Amniotic epithelial cell (primary cell): Measurements from ENCODE around the gene KIF23.
"Not testable (repeated sequence)": the region's sequence is repeated elsewhere in the genome, so short reads cannot be mapped to it uniquely, and the experiment has no call there.

ENCODE experiments used
- DNase-seq: peaks from one replicate; pipeline ENCODE4 v3.0.0-alpha.2; 2010; ENCODE audit warnings: low read depth

KIF23 gene

GRCh38 chr15:69413822-69414700 is at the start of gene KIF23:
Gene KIF23 (plus strand): TSS chr15:69414349. CDS start chr15:69414466, 117 bp downstream.
- peak; percentile 91 for DNase-seq

DNA sequence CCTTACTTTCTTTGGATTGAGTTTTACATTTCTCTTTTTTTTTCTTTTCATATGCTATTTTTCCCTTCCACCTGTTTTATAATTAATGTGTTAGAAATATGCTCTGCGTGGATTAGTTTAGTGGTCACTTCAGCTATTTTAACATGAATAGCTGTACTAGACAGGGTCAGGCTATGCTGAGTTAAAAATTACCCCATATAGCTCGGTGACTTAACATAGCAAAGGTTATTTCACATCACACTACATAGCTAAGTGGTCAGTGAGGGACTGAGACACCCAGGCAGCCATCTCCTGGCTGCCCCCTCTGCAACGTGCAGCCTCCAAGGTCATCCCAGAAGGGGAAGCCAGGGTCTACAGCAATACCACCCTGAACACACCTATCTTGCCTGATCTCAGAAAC is 46.9 kb upstream of the KIF23 start:
- DNase-seq = no peak

GRCh38 chr15:69369631-69370030 is 44.5 kb upstream of the KIF23 start:
- no peak for DNase-seq

DNA sequence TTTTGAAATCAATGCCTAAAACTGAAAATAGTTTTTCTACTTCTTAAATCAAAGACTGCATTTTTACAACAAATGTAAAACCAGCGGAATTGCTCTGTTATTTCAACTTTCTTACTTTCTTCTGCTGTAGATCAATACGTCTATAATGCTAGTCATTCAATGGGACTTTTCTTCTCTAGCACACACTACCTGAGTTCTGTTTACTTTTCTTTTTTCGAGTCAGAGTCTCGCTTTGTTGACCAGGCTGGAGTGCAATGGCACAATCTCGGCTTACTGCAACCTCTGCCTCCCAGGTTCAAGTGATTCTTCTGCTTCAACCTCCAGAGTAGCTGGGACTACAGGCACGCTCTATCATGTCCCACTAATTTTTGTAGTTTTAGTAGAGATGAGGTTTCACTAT is 40.7 kb upstream of the KIF23 start:
- no peak for DNase-seq

- DNase-seq = no peak
Observed at GRCh38 chr15:69375151-69375790, 38.9 kb upstream of the KIF23 start.

- DNase-seq = no peak
Observed at GRCh38 chr15:69377216-69377970, 36.8 kb upstream of the KIF23 start.

GRCh38 chr15:69380100-69380725 is 33.9 kb upstream of the KIF23 start:
- peak; percentile 33 for DNase-seq

DNA sequence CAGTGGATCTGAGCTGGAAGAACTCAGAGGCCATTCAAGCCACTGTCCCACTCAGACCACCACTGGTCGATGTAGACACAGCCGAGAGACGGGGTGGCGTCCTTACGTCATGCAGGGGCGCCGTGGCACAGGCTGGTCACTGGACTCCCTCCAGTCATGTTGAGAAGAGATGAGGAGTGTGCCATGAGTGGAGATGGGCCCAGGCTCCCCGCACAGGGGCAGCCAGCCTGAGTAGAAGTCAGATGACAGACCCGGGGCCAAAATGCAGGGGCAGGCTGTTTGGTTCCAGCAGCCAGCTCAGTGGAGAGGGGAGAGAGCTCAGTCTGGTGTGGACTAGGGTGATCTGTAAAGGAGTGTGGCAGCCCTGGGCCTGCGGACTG is 33.4 kb upstream of the KIF23 start:
- DNase-seq = no peak

GRCh38 chr15:69382176-69382575 is 32.0 kb upstream of the KIF23 start:
- DNase-seq = not testable (repeated sequence)

DNA sequence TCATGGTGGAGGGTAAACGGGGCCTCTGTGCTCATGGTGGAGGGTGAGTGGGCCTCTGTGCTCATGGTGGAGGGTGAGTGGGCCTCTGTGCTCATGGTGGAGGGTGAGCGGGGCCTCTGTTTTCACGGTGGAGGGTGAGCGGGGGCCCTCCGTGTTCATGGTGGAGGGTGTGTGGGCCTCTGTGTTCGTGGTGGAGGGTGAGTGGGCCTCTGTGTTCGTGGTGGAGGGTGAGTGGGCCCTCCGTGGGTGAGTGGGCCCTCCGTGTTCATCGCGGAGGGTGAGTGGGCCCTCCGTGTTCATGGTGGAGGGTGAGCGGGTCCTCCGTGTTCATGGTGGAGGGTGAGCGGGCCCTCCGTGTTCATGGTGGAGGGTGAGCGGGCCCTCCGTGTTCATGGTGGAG is 30.1 kb upstream of the KIF23 start:
- DNase-seq = not testable (repeated sequence)

DNA sequence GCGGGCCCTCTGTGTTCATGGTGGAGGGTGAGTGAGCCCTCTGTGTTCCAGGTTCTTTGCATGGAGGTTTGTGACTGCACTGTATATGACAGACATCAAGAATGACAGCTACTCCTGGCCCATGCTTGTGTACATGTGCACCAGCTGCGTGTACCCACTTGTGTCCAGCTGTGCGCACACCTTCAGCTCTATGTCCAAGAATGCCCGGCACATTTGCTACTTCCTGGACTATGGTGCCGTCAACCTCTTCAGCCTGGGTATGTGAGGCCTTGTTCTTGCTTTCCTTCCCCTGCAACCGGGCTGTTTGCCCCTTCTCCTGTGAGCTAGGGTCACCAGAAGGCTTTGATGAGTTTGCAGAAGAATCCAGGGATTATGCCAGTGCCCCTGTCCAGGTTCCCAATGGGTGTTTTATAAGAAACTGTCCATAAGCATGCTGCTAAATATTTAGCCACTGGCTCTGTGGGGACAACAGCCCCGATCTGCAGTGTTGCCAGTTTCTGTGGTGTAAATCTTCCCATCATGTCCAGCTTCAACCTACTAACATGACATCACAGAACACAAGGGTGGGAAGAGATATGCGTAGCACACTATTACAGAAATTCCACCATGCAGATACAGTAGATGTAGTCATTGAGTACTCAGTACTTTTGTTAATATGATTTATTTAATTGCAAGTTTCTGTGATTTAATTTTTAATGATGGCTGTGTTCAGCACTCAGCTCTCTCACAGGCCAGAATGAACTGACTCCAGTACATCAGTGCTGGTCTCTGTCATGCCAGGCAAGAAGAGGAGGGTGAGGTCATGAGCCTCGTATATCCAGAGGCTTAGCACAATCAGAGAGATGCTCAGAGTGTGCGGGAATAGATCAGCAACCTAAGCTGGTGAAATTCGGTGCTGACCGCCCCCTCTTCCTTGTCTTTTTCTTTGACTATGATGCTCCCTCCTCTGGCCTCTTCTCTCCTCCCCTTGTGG is 29.2 kb upstream of the KIF23 start:
- no peak for DNase-seq

DNA sequence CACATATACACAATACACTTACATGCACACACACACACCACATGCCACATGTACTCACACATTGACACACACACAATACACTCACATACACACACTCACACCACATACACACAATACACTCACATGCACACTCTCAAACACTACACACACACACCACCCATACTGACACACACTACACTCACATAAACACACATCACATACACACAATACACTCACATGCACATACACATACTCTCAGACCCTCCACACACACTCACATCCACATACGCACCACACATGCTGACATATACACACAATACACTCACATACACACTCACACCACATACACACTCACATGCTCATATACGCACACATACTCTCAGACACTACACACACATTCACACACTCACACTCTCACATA is 28.3 kb upstream of the KIF23 start:
- DNase-seq = no peak

DNA sequence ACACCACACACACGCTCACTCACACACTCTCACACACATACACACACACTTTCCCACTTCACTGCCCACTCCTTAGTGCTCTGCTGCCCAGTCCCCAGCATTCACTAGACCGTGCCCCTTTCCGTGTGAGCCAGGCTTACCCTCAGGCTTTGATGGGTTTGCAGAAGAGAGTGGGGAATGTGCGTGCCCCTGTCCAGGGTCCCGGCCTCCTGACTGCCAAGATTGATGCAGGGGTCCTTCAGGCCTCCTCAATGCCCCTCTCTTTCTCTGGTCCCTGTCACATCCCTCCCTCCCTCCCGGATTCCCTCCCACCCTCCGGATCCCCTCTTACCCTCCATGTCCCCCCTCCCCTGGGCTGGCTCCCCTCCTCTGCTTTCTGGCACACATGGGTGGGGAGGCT is 27.9 kb upstream of the KIF23 start:
- no peak for DNase-seq

GRCh38 chr15:69388260-69388705 is 25.9 kb upstream of the KIF23 start:
- no peak for DNase-seq

GRCh38 chr15:69389426-69389825 is 24.7 kb upstream of the KIF23 start:
- no peak for DNase-seq

DNA sequence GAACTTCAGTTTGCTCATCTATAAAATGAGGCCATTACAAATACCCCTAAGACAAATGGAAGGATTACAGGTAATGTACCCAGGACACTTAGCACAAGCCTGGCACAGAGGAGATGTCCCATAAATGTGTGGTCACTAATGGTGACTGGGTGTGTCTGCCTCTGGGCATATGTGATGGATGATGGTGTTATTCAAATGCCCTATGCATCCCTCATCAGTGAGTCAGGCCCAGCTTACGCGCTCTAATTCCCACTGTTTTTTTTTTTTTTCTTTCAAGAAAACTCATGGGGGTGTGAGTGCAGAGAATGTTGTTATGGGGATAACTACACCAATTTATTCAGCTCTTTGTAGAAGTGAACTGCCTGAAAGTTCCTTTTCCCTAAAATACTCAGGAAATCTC is 23.6 kb upstream of the KIF23 start:
- peak; percentile 85 for DNase-seq

DNA sequence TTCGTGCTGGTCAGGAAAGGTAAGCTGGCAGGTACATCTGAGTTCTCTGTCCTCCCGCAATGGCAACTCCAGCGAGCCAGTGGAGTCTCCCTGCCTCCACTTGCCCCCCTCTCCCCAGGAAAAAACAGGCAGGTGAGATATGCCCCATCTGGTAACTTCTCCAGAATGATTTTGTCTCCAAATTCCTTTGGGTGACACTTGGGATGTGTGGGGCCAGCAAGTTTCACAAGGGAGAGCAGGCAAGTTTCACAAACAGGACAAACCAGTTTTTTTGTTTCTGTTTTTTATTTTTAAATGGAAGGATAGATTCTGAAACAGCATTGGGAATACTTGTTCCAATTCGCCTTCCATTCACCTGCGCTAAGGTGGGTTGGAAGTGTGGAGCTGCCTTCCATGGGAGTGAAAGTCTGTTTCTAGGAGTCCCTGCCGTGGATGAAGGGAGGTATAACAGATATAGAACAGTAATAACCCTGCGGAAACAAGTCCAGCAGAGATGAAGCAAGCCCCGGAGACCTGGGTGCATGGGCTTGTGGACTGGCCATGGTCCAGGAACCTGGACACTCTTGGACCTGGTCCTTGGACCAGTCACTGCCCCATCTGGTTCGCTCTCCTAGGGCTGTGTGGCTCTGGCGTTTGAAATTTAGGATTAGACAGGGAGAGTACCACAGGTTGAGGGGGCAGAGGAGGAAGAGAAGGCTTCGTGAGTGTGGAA is 22.9 kb upstream of the KIF23 start:
- DNase-seq = no peak

- DNase-seq = no peak
Observed at GRCh38 chr15:69392352-69392751, 21.8 kb upstream of the KIF23 start.

GRCh38 chr15:69393831-69394491 is 20.2 kb upstream of the KIF23 start:
- no peak for DNase-seq
